ENCODE results near the gene MYT1. TPM values are rescaled to one million over a fixed set of nuclear protein-coding genes. Genes with fewer than 3 reads are reported as not detected.
A peak's percentile ranks its signal among the peaks of the same experiment; 100 is the strongest.

The MYT1 gene
- total and polyA plus RNA-seq, 9 of the 15 experiments (the other 6 are each of a cell fraction or from before 2014, with no cell fraction given), result 0.02 to 0.12 (median 0.06) TPM; not detected in 4

- in situ Hi-C loops (cut with MboI), result no loop called here
- H3K9ac ChIP-seq (ENCODE audit: insufficient read depth in 1 of 2, low read depth in 2 of 2, low read length in 2 of 2), result peak overlapping the region; percentile 28 to 37; a peak in 2 of 4 replicates
- H4K20me1 ChIP-seq (replicated peaks; ENCODE audit: control insufficient read depth, insufficient read depth, low read length), result peaks cover 3% of the 10 kb centered on the region; the same call in 1 of the 2 replicates
- ChIA-PET POLR2A (interaction anchor here (0.6 to 1.6 kb wide), 7 partner anchors 8 to 507 kb away, joined by 3 to 5 read pairs (median 3); no protein-coding TSS in a partner anchor), CTCF (ENCODE audit: low intra/inter-chr PET ratio) (no interaction called here)
- no TSS peak for BruUV-seq (replicated peaks)
- FAIRE-seq, result peak; percentile 15
- H3K9me3 ChIP-seq (replicated peaks; ENCODE audit: control insufficient read depth, insufficient read depth, low read depth, low read length), result no peaks in the 10 kb centered on the region
- peaks cover 6 to 36% of the 10 kb centered on the region in 2 experiments; a peak in 3 of 5 replicates for H3K27me3 ChIP-seq (ENCODE audit: control insufficient read depth in 2 of 2, insufficient read depth in 2 of 2, low read length in 2 of 2)
- no peaks in the 10 kb centered on the region for H3K79me2 ChIP-seq (ENCODE audit: control insufficient read depth, insufficient read depth, low read length)
- H3K27ac ChIP-seq (ENCODE audit: extremely low read depth, low read depth, low read length), result no peak overlapping the region
- peaks cover 3% of the 10 kb centered on the region for H3K9me1 ChIP-seq (ENCODE audit: control insufficient read depth, insufficient read depth, low read length)
- no peaks in the 10 kb centered on the region for H3K36me3 ChIP-seq (ENCODE audit: control insufficient read depth, insufficient read depth, low read length)
- H3K4me2 ChIP-seq (ENCODE audit: insufficient read depth, low read length), result peak overlapping the region; percentile 55; the same call in 1 of the 2 replicates
- WGBS (ENCODE audit: insufficient coverage, low coverage, missing lambda C conversion rate), result 14% methylated on average over 13 of the region's 13 CpGs
- peak; percentile 77 to 82 (median 80) for DNase-seq (ENCODE audit: extremely low read depth in 1 of 4, low spot score in 3 of 4)
- intact Hi-C loops (cut with micrococcal nuclease), result no loop called here
- peak; percentile 87 for ATAC-seq
- H2AFZ ChIP-seq (ENCODE audit: low read depth, low read length), result peak overlapping the region; percentile 71; the same call in 1 of the 2 replicates
- no peak overlapping the region for H3K4me3 ChIP-seq
- H3K4me1 ChIP-seq (replicated peaks in 1 of 2; ENCODE audit: control insufficient read depth in 2 of 2, insufficient read depth in 2 of 2, low read length in 2 of 2), result peaks cover 46 to 73% of the 10 kb centered on the region in 2 experiments; a peak in 4 of 5 replicates
- TF ChIP-seq NRF1 (conservative IDR thresholded peaks at IDR 0.05 in 1 of 2, IDR thresholded peaks at IDR 0.05 in 1 of 2) (0 out of 4 replicates have a peak, but pooled peaks of 1 of the 2 experiments have one; percentile 12), BHLHE40 (IDR thresholded peaks at IDR 0.05; ENCODE audit: low read length) (no peak), RAD21 (CRISPR knock-in tag; conservative IDR thresholded peaks at IDR 0.05 in 1 of 2, IDR thresholded peaks at IDR 0.05 in 1 of 2) (peak in 1 of 2 experiments; percentile 56; a peak in 2 of 4 replicates), SMC3 (conservative IDR thresholded peaks at IDR 0.05; ENCODE audit: insufficient read depth, low read depth, low read length) (0 out of 2 replicates have a peak, but pooled peaks have one; percentile 28), MAX (CRISPR knock-in tag; IDR thresholded peaks at IDR 0.05) (peak; percentile 57; the same call in 1 of the 2 replicates), USF1 (CRISPR knock-in tag; IDR thresholded peaks at IDR 0.05) (0 out of 2 replicates have a peak, but pooled peaks have one; percentile 21), ATF6 (CRISPR knock-in tag; IDR thresholded peaks at IDR 0.05) (no peak), RBFOX2 (IDR thresholded peaks at IDR 0.05; ENCODE audit: low read depth, low read length) (0 out of 2 replicates have a peak, but pooled peaks have one; percentile 21), CHD4 (IDR thresholded peaks at IDR 0.05; ENCODE audit: insufficient read depth, insufficient replicate concordance, low read depth, low read length, poor library complexity, severe bottlenecking) (no peak), MAZ (CRISPR knock-in tag; conservative IDR thresholded peaks at IDR 0.05 in 1 of 2, IDR thresholded peaks at IDR 0.05 in 1 of 2) (peak in 1 of 2 experiments; percentile 94; a peak in 3 of 4 replicates), ARID4B (CRISPR knock-in tag; IDR thresholded peaks at IDR 0.05) (0 out of 2 replicates have a peak, but pooled peaks have one; percentile 41), TRIM24 (IDR thresholded peaks at IDR 0.05) (0 out of 4 replicates have a peak, but pooled peaks of 1 of the 2 experiments have one; percentile 16)
Measured at GRCh38 chr20:64223526-64224067, 59.3 kb downstream of the MYT1 start.
